OCI-LY3 (cell line): ENCODE data around the gene DPYD.

Source experiments
- EZH2phosphoT487 ChIP-seq: fragments of 200-600 bp; shearing (Covaris generic); IDR thresholded peaks from 2 replicates; pipeline ENCODE4 v1.6.1; 2018; ENCODE audit warnings: antibody characterized with exemption, mixed run types, low read depth
- TF ChIP-seq, protein P1 (sequence below): fragments of 200-600, 300-600 bp; sonication (generic); IDR thresholded peaks from 2 replicates; pipeline ENCODE4 v1.5.1; 2014; ENCODE audit warnings: antibody characterized with exemption, low read length, low read depth

DNA sequence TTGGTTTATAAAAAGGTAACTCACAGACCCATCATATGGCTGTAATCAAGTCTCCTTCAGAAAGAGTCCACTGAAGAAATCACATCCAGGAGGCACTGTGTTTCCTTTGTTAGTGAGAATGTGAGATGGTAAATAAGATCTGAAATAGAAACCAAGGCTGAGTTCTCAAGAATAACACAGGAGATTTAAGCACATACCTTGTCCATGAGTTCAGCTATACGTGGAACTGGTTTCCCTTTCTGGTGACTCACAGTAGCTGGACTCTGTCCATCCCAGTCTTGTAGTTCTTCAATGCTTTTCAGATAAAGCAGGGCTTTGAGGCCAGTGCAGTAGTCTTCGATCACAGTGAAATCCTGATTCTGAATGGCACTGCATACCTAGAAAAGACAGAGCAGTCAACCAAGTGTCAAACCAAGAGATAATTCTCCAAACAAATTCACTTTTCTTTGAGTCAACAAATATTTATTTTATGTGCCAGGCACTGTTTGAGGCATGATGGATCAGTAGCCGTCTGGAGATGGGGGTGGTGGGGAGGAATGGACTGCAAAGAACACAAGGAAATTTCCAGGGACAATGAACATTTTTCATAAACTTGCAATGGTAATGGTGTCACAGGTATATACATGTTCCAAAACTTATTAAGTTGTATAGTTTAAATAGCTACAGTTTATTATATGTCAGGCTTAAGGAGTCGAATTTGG is 727.8 kb downstream of the DPYD start:
- TF ChIP-seq, protein P1, sequence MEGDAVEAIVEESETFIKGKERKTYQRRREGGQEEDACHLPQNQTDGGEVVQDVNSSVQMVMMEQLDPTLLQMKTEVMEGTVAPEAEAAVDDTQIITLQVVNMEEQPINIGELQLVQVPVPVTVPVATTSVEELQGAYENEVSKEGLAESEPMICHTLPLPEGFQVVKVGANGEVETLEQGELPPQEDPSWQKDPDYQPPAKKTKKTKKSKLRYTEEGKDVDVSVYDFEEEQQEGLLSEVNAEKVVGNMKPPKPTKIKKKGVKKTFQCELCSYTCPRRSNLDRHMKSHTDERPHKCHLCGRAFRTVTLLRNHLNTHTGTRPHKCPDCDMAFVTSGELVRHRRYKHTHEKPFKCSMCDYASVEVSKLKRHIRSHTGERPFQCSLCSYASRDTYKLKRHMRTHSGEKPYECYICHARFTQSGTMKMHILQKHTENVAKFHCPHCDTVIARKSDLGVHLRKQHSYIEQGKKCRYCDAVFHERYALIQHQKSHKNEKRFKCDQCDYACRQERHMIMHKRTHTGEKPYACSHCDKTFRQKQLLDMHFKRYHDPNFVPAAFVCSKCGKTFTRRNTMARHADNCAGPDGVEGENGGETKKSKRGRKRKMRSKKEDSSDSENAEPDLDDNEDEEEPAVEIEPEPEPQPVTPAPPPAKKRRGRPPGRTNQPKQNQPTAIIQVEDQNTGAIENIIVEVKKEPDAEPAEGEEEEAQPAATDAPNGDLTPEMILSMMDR: no peak
- no peak for TF ChIP-seq EZH2phosphoT487
